Calu3 (cell line): Measurements from ENCODE around the gene TBX18. TPM values are rescaled to one million over a fixed set of nuclear protein-coding genes. Genes with fewer than 3 reads are reported as not detected.
A peak's percentile ranks its signal among the peaks of the same experiment; 100 is the strongest.

ENCODE experiments used
- BruUV-seq: library from RNA; stranded (reverse); fragments of 400-500 nt; replicated peaks from 2 replicates; lab custom pipeline; 2021; lab: Mats Ljungman, UMichigan
- CTCF ChIA-PET: fragments of 300-600 bp; sonication (Branson Sonifier 250); formaldehyde crosslinking; loops from one replicate; lab custom pipeline; 2022; ENCODE audit warnings: antibody characterized with exemption; lab: Charles Lee
- DNase-seq: peaks from one replicate; pipeline ENCODE4 v3.0.0; 2022
- H3K27ac Mint-ChIP-seq: one replicate; pipeline ENCODE4 v1.8.0; 2022; ENCODE audit warnings: mixed read lengths; ENCODE audit not compliant: unreplicated experiment
- H3K27me3 Mint-ChIP-seq: one replicate; pipeline ENCODE4 v1.8.0; 2022; ENCODE audit warnings: mixed read lengths; ENCODE audit not compliant: unreplicated experiment
- H3K36me3 Mint-ChIP-seq: one replicate; pipeline ENCODE4 v1.8.0; 2022; ENCODE audit warnings: mild to moderate bottlenecking, moderate library complexity, mixed read lengths; ENCODE audit not compliant: insufficient read depth, unreplicated experiment
- H3K4me1 Mint-ChIP-seq: one replicate; pipeline ENCODE4 v1.8.0; 2022; ENCODE audit warnings: mild to moderate bottlenecking, low read depth, mixed read lengths; ENCODE audit not compliant: unreplicated experiment
- H3K4me3 Mint-ChIP-seq: one replicate; pipeline ENCODE4 v1.8.0; 2022; ENCODE audit warnings: mild to moderate bottlenecking, low read depth, moderate library complexity, mixed read lengths; ENCODE audit not compliant: unreplicated experiment
- H3K9me3 Mint-ChIP-seq: one replicate; pipeline ENCODE4 v1.8.0; 2022; ENCODE audit warnings: low read depth, mixed read lengths; ENCODE audit not compliant: unreplicated experiment
- intact Hi-C: fragments of 100-400 bp; cut with micrococcal nuclease; formaldehyde crosslinking; loops from one replicate; pipeline ENCODE4 v1.10.0; 2022; ENCODE audit not compliant: unreplicated experiment
- total RNA-seq: library from RNA; stranded (reverse); gene quantifications from 2 replicates; pipeline ENCODE4 v1.2.3, GENCODE V29; 2022
- TF ChIP-seq, protein P1 (sequence below): fragments of 200-600 bp; IDR thresholded peaks from one replicate; pipeline ENCODE4 v1.8.0; 2022; ENCODE audit warnings: antibody characterized with exemption; ENCODE audit not compliant: unreplicated experiment

Gene TBX18
- total RNA-seq, 1 experiment from 2014 or later, result 48.5 TPM

DNA sequence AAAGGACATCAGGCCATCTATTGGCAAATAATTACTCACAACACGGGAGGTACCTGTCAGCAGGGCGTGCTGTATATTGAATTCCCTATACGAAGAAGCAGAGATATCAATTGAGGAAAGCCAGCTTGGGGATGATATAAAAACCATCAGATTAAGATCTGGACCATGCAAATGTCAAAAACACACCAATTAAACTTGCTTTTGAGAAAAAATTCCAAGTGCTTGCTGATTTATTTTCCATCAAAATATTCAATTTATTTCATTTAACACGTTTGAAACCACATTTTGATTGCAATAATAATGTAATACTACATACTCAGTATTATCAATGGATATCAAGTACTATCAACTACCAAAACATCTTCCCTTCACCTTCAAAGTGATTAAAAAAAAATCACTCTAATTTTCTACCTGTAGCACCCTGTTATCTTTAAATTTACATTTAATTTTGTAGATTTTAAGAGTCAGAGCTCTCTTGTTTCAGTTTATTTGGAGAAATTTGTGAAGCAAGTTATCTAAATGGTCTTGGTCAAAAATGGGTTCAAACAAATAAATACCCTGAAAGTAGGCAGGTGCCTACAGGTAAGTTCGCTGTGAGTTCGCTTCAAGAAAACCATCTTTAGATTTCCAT, 6.8 kb upstream of the TBX18 start:
- no peaks in the 10 kb centered on the region for H3K9me3 Mint-ChIP-seq

DNA sequence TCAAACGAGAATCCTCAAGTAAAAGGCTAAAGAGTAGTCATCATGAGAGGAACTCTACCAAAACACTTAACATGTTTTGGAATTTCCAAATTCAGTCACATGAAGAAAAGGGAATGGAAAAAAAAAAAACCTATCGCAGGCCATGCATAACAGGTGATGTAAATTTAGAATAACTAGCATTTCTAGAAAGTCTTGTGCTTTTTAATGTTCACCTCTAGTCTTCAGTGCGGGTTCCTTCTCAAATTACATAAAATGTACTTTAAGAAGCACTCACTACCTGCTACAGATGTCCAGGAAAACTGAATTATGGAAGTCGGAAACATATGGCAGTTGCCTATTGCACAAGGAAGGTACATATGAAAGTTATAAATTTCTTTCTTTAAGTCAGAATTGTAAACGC, 6.1 kb upstream of the TBX18 start:
- no peak overlapping the region for H3K27ac Mint-ChIP-seq
- peaks cover 28% of the 10 kb centered on the region for H3K4me1 Mint-ChIP-seq
- no peaks in the 10 kb centered on the region for H3K27me3 Mint-ChIP-seq
- intact Hi-C loops, result loop anchor here (5.0 kb wide), 1 partner anchor 203 kb away; no protein-coding TSS in a partner anchor
- TF ChIP-seq, protein P1, sequence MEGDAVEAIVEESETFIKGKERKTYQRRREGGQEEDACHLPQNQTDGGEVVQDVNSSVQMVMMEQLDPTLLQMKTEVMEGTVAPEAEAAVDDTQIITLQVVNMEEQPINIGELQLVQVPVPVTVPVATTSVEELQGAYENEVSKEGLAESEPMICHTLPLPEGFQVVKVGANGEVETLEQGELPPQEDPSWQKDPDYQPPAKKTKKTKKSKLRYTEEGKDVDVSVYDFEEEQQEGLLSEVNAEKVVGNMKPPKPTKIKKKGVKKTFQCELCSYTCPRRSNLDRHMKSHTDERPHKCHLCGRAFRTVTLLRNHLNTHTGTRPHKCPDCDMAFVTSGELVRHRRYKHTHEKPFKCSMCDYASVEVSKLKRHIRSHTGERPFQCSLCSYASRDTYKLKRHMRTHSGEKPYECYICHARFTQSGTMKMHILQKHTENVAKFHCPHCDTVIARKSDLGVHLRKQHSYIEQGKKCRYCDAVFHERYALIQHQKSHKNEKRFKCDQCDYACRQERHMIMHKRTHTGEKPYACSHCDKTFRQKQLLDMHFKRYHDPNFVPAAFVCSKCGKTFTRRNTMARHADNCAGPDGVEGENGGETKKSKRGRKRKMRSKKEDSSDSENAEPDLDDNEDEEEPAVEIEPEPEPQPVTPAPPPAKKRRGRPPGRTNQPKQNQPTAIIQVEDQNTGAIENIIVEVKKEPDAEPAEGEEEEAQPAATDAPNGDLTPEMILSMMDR, result no peak
- no peak overlapping the region for H3K4me3 Mint-ChIP-seq
- H3K9me3 Mint-ChIP-seq, result no peaks in the 10 kb centered on the region
- BruUV-seq, result no TSS peak
- peaks cover 41% of the 10 kb centered on the region for H3K36me3 Mint-ChIP-seq
- DNase-seq, result no peak
- CTCF ChIA-PET, result interaction anchor here (0.7 kb wide), 1 partner anchor 12 kb away, joined by 5 read pairs; no protein-coding TSS in a partner anchor

More for the DNA sequence above, 6.8 kb upstream of the TBX18 start:
- Mint-ChIP-seq H3K27me3 (no peaks in the 10 kb centered on the region), H3K36me3 (peaks cover 41% of the 10 kb centered on the region), H3K4me3 (no peak overlapping the region), H3K27ac (no peak overlapping the region), H3K4me1 (peaks cover 28% of the 10 kb centered on the region)
- no TSS peak for BruUV-seq
- no peak for DNase-seq
- TF ChIP-seq, protein P1, result no peak
- CTCF ChIA-PET, result no interaction called here
- intact Hi-C loops, result loop anchor here (5.0 kb wide), 1 partner anchor 204 kb away; no protein-coding TSS in a partner anchor

DNA sequence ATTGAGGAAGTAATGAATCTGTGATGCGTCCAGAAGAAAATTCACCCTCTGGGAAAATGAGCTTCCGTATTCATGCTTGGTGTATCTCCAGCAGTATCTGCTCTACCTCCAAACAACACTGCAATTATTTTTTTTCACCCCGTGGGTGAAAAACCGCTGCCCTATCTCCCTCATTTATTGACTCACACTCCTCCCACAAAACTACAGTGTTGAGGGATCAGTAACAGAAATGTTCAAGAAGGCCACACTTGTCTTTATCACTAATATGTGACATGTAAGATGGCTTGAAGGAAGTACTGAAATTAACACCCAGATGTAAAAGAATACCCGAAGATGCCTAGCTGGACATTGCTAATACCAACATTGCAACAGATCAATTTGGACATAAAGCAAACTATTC, 4.9 kb upstream of the TBX18 start:
- CTCF ChIA-PET, result interaction anchor here (0.6 to 0.8 kb wide), 2 partner anchors 10 to 673 kb away, joined by 3 read pairs; no protein-coding TSS in a partner anchor
- intact Hi-C loops, result no loop called here
- BruUV-seq, result no TSS peak
- DNase-seq, result no peak
- TF ChIP-seq, protein P1, result no peak
- Mint-ChIP-seq H3K4me3 (peak overlapping the region; percentile 71), H3K27ac (peak overlapping the region; percentile 90), H3K27me3 (no peaks in the 10 kb centered on the region), H3K4me1 (peaks cover 21% of the 10 kb centered on the region), H3K36me3 (peaks cover 41% of the 10 kb centered on the region), H3K9me3 (no peaks in the 10 kb centered on the region)

DNA sequence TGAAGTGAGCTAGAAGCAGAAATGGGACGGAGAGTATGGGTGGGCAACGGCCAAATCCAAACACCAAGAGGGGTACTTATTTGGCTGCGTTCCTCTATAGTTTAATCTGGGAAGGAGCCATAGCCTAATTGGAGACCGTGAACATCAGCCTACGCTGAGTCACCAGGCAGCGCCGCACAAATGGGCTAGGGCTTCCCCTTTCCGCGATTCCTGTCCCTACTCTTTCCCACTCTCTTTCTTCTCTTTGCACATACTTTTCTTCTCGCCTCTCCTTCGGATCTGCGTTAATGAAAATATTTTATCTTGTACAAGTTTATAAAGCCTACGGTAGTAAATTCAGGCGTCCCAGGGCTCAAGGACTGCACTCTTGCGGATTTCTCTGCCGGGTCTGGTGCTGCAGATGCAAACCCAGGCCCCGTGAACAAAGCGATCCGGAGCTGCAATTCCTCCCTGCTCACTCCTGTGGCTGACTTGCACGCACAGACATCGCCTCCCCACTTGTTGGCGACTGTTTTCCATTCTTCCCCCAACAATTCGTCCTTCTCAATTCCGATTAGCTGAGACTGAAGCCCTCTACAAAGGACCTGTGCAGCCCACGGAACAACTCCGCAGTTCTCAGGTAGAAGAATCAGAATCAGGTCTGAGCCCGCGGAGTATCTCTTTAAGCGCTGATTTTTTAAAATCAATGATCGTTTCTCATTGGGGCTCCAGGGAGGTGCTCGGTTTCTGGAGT, 4.2 kb upstream of the TBX18 start:
- TF ChIP-seq, protein P1, result no peak
- peak; percentile 53 for DNase-seq
- H3K27ac Mint-ChIP-seq, result peak overlapping the region; percentile 90
- peaks cover 21% of the 10 kb centered on the region for H3K4me1 Mint-ChIP-seq
- H3K36me3 Mint-ChIP-seq, result peaks cover 41% of the 10 kb centered on the region
- no peaks in the 10 kb centered on the region for H3K27me3 Mint-ChIP-seq
- CTCF ChIA-PET, result interaction anchor here (0.6 to 0.8 kb wide), 3 partner anchors 11 to 672 kb away, joined by 3 read pairs; no protein-coding TSS in a partner anchor
- peak overlapping the region; percentile 71 for H3K4me3 Mint-ChIP-seq
- H3K9me3 Mint-ChIP-seq, result no peaks in the 10 kb centered on the region
- TSS peak; percentile 55 for BruUV-seq
- intact Hi-C loops, result no loop called here
